H1 (cell line): ENCODE results near the gene HES4. TPM values are rescaled to one million over a fixed set of nuclear protein-coding genes. Genes with fewer than 3 reads are reported as not detected.

Source experiments
- CTCF ChIA-PET: fragments of 300-600 bp; sonication (Branson Sonifier 250); formaldehyde crosslinking; loops from one replicate; lab custom pipeline; 2021; ENCODE audit not compliant: partially characterized antibody; lab: Charles Lee
- POLR2A ChIA-PET: fragments of 300-600 bp; sonication (Branson Sonifier 250); formaldehyde crosslinking; loops from one replicate; lab custom pipeline; 2021; ENCODE audit warnings: inconsistent platforms; ENCODE audit not compliant: partially characterized antibody; lab: Charles Lee
- DNase-seq, 2 experiments: peaks; one replicate each; pipeline versions ENCODE4 v3.0.0 to v3.0.0-alpha.2; 2010 to 2022; ENCODE audit warnings: low spot score in 2 of 2, low read depth in 1 of 2, mixed read lengths in 1 of 2
- FAIRE-seq: peaks from 2 replicates; lab custom pipeline; 2011; peaks lifted over from hg19 to GRCh38; lab: Jason Lieb, UNC
- H2AFZ ChIP-seq: 2 replicates; pipeline ENCODE4 v1.8.1; 2012; ENCODE audit warnings: low read length, inconsistent platforms
- H2AK5ac ChIP-seq: 2 replicates; pipeline ENCODE4 v1.6.1; 2013; ENCODE audit warnings: low read depth, low read length
- H2BK120ac ChIP-seq: replicated peaks from 2 replicates; pipeline ENCODE3; 2013; ENCODE audit warnings: low read depth, low read length, inconsistent platforms
- H2BK12ac ChIP-seq: 2 replicates; pipeline ENCODE4 v1.6.1; 2013; ENCODE audit warnings: low read depth, low read length
- H2BK15ac ChIP-seq: 2 replicates; pipeline ENCODE4 v1.6.1; 2013; ENCODE audit warnings: low read length
- H2BK20ac ChIP-seq: 2 replicates; pipeline ENCODE4 v1.6.1; 2013; ENCODE audit warnings: low read length
- H2BK5ac ChIP-seq: 2 replicates; pipeline ENCODE4 v1.6.1; 2013; ENCODE audit warnings: low read depth, low read length
- H3K14ac ChIP-seq: 2 replicates; pipeline ENCODE4 v1.6.1; 2013; ENCODE audit warnings: inconsistent platforms; ENCODE audit not compliant: insufficient read length
- H3K18ac ChIP-seq: 2 replicates; pipeline ENCODE4 v1.6.1; 2013; ENCODE audit warnings: low read length; ENCODE audit errors: extremely low read depth
- H3K23ac ChIP-seq: 2 replicates; pipeline ENCODE4 v1.6.1; 2013; ENCODE audit warnings: inconsistent platforms; ENCODE audit not compliant: insufficient read length
- H3K23me2 ChIP-seq: 2 replicates; pipeline ENCODE4 v1.6.1; 2013; ENCODE audit warnings: low read depth, low read length
- H3K27ac ChIP-seq: 2 replicates; pipeline ENCODE4 v1.6.1; 2011; ENCODE audit warnings: low read depth, low read length, inconsistent platforms
- H3K27me3 ChIP-seq, 4 experiments: replicated peaks in 1 of 4; 1 replicate in 1 of 4; 2 replicates in 3 of 4; pipeline versions ENCODE4 v1.6.1 to v1.8.1; 2011 to 2013; ENCODE audit warnings: low read length in 3 of 4, mild to moderate bottlenecking in 3 of 4, inconsistent platforms in 2 of 4, mixed read lengths in 2 of 4, moderate library complexity in 1 of 4; ENCODE audit not compliant: control insufficient read depth in 3 of 4, insufficient read depth in 3 of 4; ENCODE audit errors: extremely low read depth in 1 of 4
- H3K36me3 ChIP-seq, 4 experiments: 2 replicates each; pipeline versions ENCODE4 v1.6.1 to v1.8.1; 2011 to 2013; ENCODE audit warnings: mild to moderate bottlenecking in 4 of 4, low read length in 3 of 4, moderate library complexity in 2 of 4, control low read depth in 1 of 4, inconsistent platforms in 1 of 4; ENCODE audit not compliant: insufficient read depth in 4 of 4, control insufficient read depth in 2 of 4
- H3K4ac ChIP-seq: replicated peaks from 2 replicates; pipeline ENCODE3; 2013; ENCODE audit warnings: low read length, low read depth, mixed read lengths, inconsistent platforms; ENCODE audit not compliant: insufficient read length
- H3K4me1 ChIP-seq, 4 experiments: replicated peaks in 1 of 4; 1 replicate in 1 of 4; 2 replicates in 3 of 4; pipeline versions ENCODE4 v1.6.1 to v1.8.1; 2011 to 2013; ENCODE audit warnings: low read length in 3 of 4, inconsistent platforms in 2 of 4, mixed read lengths in 1 of 4; ENCODE audit not compliant: insufficient read depth in 4 of 4, control insufficient read depth in 3 of 4
- H3K4me2 ChIP-seq, 2 experiments: 2 replicates each; pipeline versions ENCODE4 v1.6.1 to v1.8.1; 2011 to 2013; ENCODE audit warnings: low read depth in 2 of 2, low read length in 2 of 2, control low read depth in 1 of 2, inconsistent platforms in 1 of 2, mild to moderate bottlenecking in 1 of 2; ENCODE audit not compliant: insufficient read depth in 1 of 2
- H3K4me3 ChIP-seq, 4 experiments: fragments of 200-600, 300-600 bp in 1 of 4; sonication (generic), shearing (Covaris generic), sonication (Bioruptor Twin) in 1 of 4; 2 replicates each; pipeline versions ENCODE4 v1.5.1 to v1.8.1; 2011 to 2016; ENCODE audit warnings: low read length in 4 of 4, low read depth in 3 of 4, control low read depth in 2 of 4, inconsistent platforms in 2 of 4, mild to moderate bottlenecking in 2 of 4, mixed read lengths in 1 of 4, moderate library complexity in 1 of 4; ENCODE audit not compliant: insufficient read depth in 2 of 4; ENCODE audit errors: extremely low read depth in 1 of 4
- H3K56ac ChIP-seq: replicated peaks from 2 replicates; pipeline ENCODE3; 2013; ENCODE audit warnings: low read depth, mild to moderate bottlenecking, mixed read lengths, low read length, inconsistent platforms; ENCODE audit not compliant: insufficient read length
- H3K79me1 ChIP-seq: 2 replicates; pipeline ENCODE4 v1.6.1; 2013; ENCODE audit warnings: low read depth, low read length, control low read depth
- H3K79me2 ChIP-seq, 2 experiments: 2 replicates each; pipeline versions ENCODE4 v1.6.1 to v1.8.1; 2012 to 2013; ENCODE audit warnings: low read length in 2 of 2, mild to moderate bottlenecking in 2 of 2, inconsistent platforms in 1 of 2; ENCODE audit not compliant: insufficient read depth in 2 of 2, control insufficient read depth in 1 of 2
- H3K9ac ChIP-seq, 4 experiments: replicated peaks in 1 of 4; 1 replicate in 1 of 4; 2 replicates in 3 of 4; pipeline versions ENCODE4 v1.6.1 to v1.8.1; 2011 to 2013; ENCODE audit warnings: low read depth in 3 of 4, low read length in 3 of 4, control low read depth in 2 of 4, mild to moderate bottlenecking in 2 of 4, moderate library complexity in 2 of 4, inconsistent platforms in 1 of 4; ENCODE audit errors: extremely low read depth in 1 of 4
- H3K9me3 ChIP-seq, 2 experiments: 2 replicates each; pipeline versions ENCODE4 v1.6.1 to v1.8.1; 2012 to 2013; ENCODE audit warnings: mild to moderate bottlenecking in 2 of 2, moderate library complexity in 2 of 2, control low read depth in 1 of 2, inconsistent platforms in 1 of 2, low read depth in 1 of 2, low read length in 1 of 2, mixed read lengths in 1 of 2; ENCODE audit not compliant: insufficient read depth in 2 of 2
- H4K20me1 ChIP-seq, 2 experiments: replicated peaks in 1 of 2; 2 replicates each; pipeline versions ENCODE3 to v1.8.1; 2011 to 2013; ENCODE audit warnings: inconsistent platforms in 2 of 2, low read length in 2 of 2, mild to moderate bottlenecking in 1 of 2; ENCODE audit not compliant: insufficient read depth in 2 of 2, control insufficient read depth in 1 of 2
- H4K5ac ChIP-seq: 2 replicates; pipeline ENCODE4 v1.6.1; 2013; ENCODE audit warnings: low read length, low read depth, mixed read lengths, inconsistent platforms; ENCODE audit not compliant: insufficient read length
- H4K8ac ChIP-seq: 2 replicates; pipeline ENCODE4 v1.8.0; 2013; ENCODE audit warnings: mild to moderate bottlenecking, moderate library complexity, low read length, inconsistent platforms; ENCODE audit not compliant: insufficient read depth; ENCODE audit errors: extremely low read depth
- H4K91ac ChIP-seq: replicated peaks from 2 replicates; pipeline ENCODE3; 2013; ENCODE audit warnings: low read length, mixed read lengths, inconsistent platforms; ENCODE audit not compliant: insufficient read length
- EGR1 ChIP-seq: IDR thresholded peaks from 2 replicates; pipeline ENCODE4 v1.6.1; 2011; ENCODE audit warnings: low read depth, low read length, borderline replicate concordance
- NRF1 ChIP-seq: IDR thresholded peaks from 2 replicates; pipeline ENCODE4 v1.6.1; 2011; ENCODE audit warnings: mild to moderate bottlenecking, low read depth, low read length, improper control_type of control experiment
- SP2 ChIP-seq: IDR thresholded peaks from 2 replicates; pipeline ENCODE4 v1.6.1; 2012; ENCODE audit warnings: mild to moderate bottlenecking, low read length, inconsistent platforms
- SRF ChIP-seq: IDR thresholded peaks from 2 replicates; pipeline ENCODE4 v1.6.1; 2011; ENCODE audit warnings: mild to moderate bottlenecking, low read depth, low read length, moderate library complexity
- TAF7 ChIP-seq: optimal IDR thresholded peaks from 2 replicates; pipeline ENCODE3; 2011; ENCODE audit warnings: low read depth, mild to moderate bottlenecking, inconsistent platforms, low read length, moderate library complexity, borderline replicate concordance
- TBP ChIP-seq: IDR thresholded peaks from 2 replicates; pipeline ENCODE4 v1.6.1; 2011; ENCODE audit warnings: low read depth, low read length, improper control_type of control experiment
- WGBS, 2 experiments: shearing (Covaris generic) in 1 of 2; methylation state at CpG; one replicate each; pipeline versions ENCODE4 v1.1.6 to v1.1.7; 2013 to 2015; ENCODE audit warnings: low lambda C conversion rate in 2 of 2, mixed read lengths in 2 of 2, inconsistent platforms in 1 of 2, low coverage in 1 of 2, missing lambda C conversion rate in 1 of 2; ENCODE audit not compliant: insufficient replicate concordance in 2 of 2, insufficient coverage in 1 of 2, insufficient read length in 1 of 2; ENCODE audit errors: extremely low coverage in 1 of 2, missing lambda C conversion rate in 1 of 2; 5-methylcytosine and 5-hydroxymethylcytosine counted together
- polyA plus RNA-seq, 7 experiments: library from polyadenylated mRNA; depleted of rRNA in 3 of 7; stranded (reverse) in 5 of 7; unstranded in 2 of 7; fragments of >200 nt in 5 of 7; fragments of 200-250 nt in 2 of 7; gene quantifications; 1 replicate in 5 of 7; 2 replicates in 1 of 7; 4 replicates in 1 of 7; pipeline versions ENCODE4 v1.2.1 to v1.2.3, GENCODE V29; 2011 to 2013; ENCODE audit warnings: missing spikeins in 2 of 7, mixed read lengths in 2 of 7
- total RNA-seq: library from RNA; stranded (reverse); fragmentation: NEBNext Ultra II Directional; extraction: Animal tissue kit (Norgen Biotek cat#: 25700); gene quantifications from 2 replicates; pipeline ENCODE4 v1.2.1, GENCODE V29; 2021

HES4 gene
- total and polyA plus RNA-seq, 2 of the 8 experiments (the other 6 are each of a cell fraction or from before 2014, with no cell fraction given) = 2.8 to 3.5 TPM

DNA sequence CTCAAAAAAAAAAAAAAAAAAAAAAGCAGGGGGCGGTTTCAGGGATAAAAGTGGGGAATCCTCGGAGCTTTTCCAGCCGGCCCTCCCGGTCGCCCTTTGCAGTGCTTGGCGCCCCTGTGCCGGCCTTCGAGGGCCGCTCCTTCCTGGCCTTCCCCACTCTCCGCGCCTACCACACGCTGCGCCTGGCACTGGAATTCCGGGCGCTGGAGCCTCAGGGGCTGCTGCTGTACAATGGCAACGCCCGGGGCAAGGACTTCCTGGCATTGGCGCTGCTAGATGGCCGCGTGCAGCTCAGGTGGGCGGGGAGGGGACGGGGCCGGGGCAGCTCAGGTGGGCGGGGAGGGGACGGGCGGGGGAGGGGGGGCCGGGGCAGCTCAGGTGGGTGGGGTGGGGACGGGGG is 48.9 kb upstream of the HES4 start:
- peaks cover 8 to 83% (median 44%) of the 10 kb centered on the region in 4 experiments for H3K36me3 ChIP-seq
- H2BK120ac ChIP-seq = no peak overlapping the region
- H3K27me3 ChIP-seq = no peaks in the 10 kb centered on the region
- H2AFZ ChIP-seq = no peak overlapping the region
- no peak overlapping the region for H4K8ac ChIP-seq
- no peak overlapping the region for H3K27ac ChIP-seq
- no peak overlapping the region for H3K23ac ChIP-seq
- CTCF ChIA-PET = interaction anchor here (0.9 to 2.4 kb wide), 2 partner anchors 9 to 15 kb away, joined by 4 to 6 read pairs; no protein-coding TSS in a partner anchor
- no peaks in the 10 kb centered on the region for H3K79me2 ChIP-seq
- H3K9ac ChIP-seq = no peak overlapping the region
- no peak overlapping the region for H3K4me3 ChIP-seq
- H2BK20ac ChIP-seq = no peak overlapping the region
- H4K5ac ChIP-seq = no peak overlapping the region
- H3K9me3 ChIP-seq = no peaks in the 10 kb centered on the region
- no peak overlapping the region for H3K18ac ChIP-seq
- no peak overlapping the region for H2AK5ac ChIP-seq
- no peak overlapping the region for H4K91ac ChIP-seq
- no peak overlapping the region for H3K14ac ChIP-seq
- no peak overlapping the region for H2BK15ac ChIP-seq
- no peak overlapping the region for H3K4ac ChIP-seq
- no peak overlapping the region for H3K4me2 ChIP-seq
- H3K79me1 ChIP-seq = peaks cover 7% of the 10 kb centered on the region
- FAIRE-seq = no peak
- DNase-seq = no peak
- no peak overlapping the region for H2BK5ac ChIP-seq
- H3K56ac ChIP-seq = no peak overlapping the region
- WGBS, 2 experiments = 89% methylated on average over 9 of the region's 28 CpGs; no CpG with 5 or more reads in 1 of the 2 experiments
- POLR2A ChIA-PET = interaction anchor here (1.1 to 1.7 kb wide), 2 partner anchors 11 to 17 kb away, joined by 4 to 5 read pairs; no protein-coding TSS in a partner anchor
- H4K20me1 ChIP-seq = peaks cover 2 to 17% of the 10 kb centered on the region in 2 experiments
- no peaks in the 10 kb centered on the region for H3K23me2 ChIP-seq
- H2BK12ac ChIP-seq = no peak overlapping the region
- H3K4me1 ChIP-seq = no peaks in the 10 kb centered on the region
- no peak for TF ChIP-seq NRF1
- no peak for TF ChIP-seq EGR1
- TF ChIP-seq SRF = no peak
- no peak for TF ChIP-seq TBP
- no peak for TF ChIP-seq SP2
- TF ChIP-seq TAF7 = no peak
